Measurements from ENCODE around the gene DNAJB12. TPM values are rescaled to one million over a fixed set of nuclear protein-coding genes. Genes with fewer than 3 reads are reported as not detected.
"Not testable (repeated sequence)": the region's sequence is repeated elsewhere in the genome, so short reads cannot be mapped to it uniquely, and the experiment has no call there.

DNAJB12 gene
- total RNA-seq: 10 to 100 TPM; 31.8 to 34.5 TPM

DNA sequence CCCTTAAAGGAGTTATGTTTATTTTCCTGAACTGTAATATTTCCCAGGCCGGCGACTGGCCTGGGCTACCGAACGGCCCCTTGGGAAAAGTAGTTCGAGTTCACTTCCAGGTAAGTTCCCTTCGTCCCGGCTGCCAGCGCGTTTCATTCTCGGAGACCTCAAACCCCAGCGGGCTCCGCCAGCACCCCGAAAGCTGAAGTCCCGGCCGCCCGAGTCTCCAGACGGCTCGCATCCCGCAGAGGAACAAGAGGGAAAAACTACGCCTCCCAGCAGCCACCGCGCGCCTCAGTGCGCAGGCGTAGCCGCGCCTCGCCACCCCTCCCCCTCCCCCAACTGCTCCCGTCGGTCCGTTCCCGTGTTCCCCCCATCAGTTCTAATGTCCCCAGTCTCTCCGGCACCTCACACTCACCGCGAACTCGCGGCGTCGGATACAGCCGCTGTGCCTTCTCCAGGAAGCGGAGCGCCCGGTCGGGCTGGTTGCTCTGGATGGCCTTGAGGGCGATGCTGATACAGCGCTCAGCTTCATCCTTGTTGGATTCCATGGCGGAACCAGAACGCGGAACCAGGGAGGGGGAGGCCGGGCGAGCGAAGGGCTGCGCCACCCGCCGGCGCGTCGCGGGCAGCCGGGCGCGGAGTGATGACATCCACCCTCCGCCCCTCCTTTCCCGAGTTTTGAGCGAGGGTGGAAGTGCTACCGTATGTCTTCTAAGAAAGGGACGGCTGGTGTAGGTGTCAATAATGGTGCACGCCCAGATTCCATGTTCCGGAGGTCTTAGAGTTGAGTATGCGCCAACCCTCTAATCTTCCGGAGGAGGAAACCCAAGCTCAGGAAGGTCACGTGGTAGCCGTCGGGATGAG is at the start of gene DNAJB12:
TSS of gene DNAJB12 (minus strand) at position 564 of the 858 bp plus-strand sequence. CDS start at position 542, 22 bp downstream.
- no peaks in the 10 kb centered on the region for H3K9me3 Mint-ChIP-seq
- peak; percentile 90 for DNase-seq
- no peaks in the 10 kb centered on the region for H3K27me3 Mint-ChIP-seq
- CTCF ChIA-PET: interaction anchor here (0.7 to 5.0 kb wide), 7 partner anchors 10 to 480 kb away, joined by 3 to 28 read pairs (median 5); no protein-coding TSS in a partner anchor
- H3K27ac Mint-ChIP-seq: peak within 1 kb of the TSS; percentile 98
- H3K4me3 Mint-ChIP-seq: peak within 1 kb of the TSS; percentile 96
- H3K4me1 Mint-ChIP-seq: peaks cover 34% of the 10 kb centered on the region
- peaks cover 15% of the 10 kb centered on the region for H3K36me3 Mint-ChIP-seq (ENCODE audit: low read depth)
- POLR2A ChIA-PET: no interaction called here

DNA sequence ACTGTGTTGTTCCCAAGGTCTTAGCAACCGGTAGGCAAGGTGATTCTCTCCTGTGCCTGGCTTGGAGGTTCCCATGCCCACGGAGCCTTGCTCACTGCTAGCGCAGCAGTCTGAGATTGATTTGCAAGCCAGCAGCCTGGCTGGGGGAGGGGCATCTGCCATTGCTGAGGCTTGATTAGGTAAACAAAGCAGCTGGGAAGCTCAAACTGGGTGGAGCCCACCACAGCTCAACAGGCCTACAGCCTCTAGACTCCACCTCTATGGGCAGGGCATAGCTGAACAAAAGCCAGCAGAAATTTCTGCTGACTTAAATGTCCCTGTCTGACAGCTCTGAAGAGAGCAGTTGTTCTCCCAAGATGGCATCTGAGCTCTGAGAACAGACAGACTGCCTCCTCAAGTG is 40.9 kb upstream of the DNAJB12 start:
- H3K27ac Mint-ChIP-seq; H3K4me3 Mint-ChIP-seq; DNase-seq; H3K9me3 Mint-ChIP-seq; POLR2A ChIA-PET; H3K4me1 Mint-ChIP-seq; H3K36me3 Mint-ChIP-seq (ENCODE audit: low read depth); CTCF ChIA-PET; H3K27me3 Mint-ChIP-seq: not testable (repeated sequence)

DNA sequence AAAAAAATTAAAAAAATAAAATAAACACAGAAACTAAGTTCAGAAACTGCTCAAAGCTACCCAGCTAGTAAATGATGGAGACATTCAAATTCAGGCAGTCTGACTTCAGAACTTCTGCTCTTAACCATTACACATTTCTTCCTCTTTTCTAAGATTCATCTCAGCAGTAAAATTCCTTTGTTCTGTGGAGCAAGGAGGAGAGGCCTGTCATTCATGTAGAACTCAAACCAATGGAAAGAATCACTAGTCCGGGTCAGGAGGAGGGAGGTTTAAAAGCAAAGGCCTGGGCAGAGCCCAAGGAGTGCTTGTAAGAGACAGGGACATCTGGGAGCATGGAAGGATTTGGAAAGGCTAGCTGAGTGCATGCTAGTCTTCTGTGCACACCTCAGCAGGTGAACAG is 37.9 kb upstream of the DNAJB12 start:
- H3K27ac Mint-ChIP-seq: no peak overlapping the region
- H3K9me3 Mint-ChIP-seq: no peaks in the 10 kb centered on the region
- peaks cover 2% of the 10 kb centered on the region for H3K36me3 Mint-ChIP-seq (ENCODE audit: low read depth)
- ChIA-PET CTCF (no interaction called here), POLR2A (no interaction called here)
- H3K4me1 Mint-ChIP-seq: no peaks in the 10 kb centered on the region
- H3K4me3 Mint-ChIP-seq: no peak overlapping the region
- DNase-seq: no peak
- H3K27me3 Mint-ChIP-seq: no peaks in the 10 kb centered on the region

DNA sequence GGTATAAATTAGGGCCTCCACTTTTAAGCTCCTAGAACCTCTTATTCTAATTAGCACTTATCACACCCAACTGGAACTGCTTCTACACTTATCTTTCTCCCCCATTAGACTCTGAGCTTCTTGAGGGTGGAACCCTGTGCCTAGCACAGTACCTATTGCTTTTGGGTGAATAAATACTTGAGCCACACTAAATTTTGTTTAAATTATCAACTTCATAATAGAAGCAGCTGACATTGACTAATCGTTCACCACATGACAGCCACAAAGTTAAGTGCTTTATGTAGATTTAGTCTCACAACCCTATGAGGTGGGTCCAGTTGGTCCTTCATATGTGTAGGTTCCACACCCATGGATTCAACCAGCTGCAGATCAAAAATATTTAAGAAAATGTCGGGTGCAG is 36.0 kb upstream of the DNAJB12 start:
- no peak for DNase-seq
- H3K4me1 Mint-ChIP-seq: no peaks in the 10 kb centered on the region
- ChIA-PET POLR2A (no interaction called here), CTCF (no interaction called here)
- H3K36me3 Mint-ChIP-seq (ENCODE audit: low read depth): no peaks in the 10 kb centered on the region
- no peak overlapping the region for H3K4me3 Mint-ChIP-seq
- no peaks in the 10 kb centered on the region for H3K9me3 Mint-ChIP-seq
- no peaks in the 10 kb centered on the region for H3K27me3 Mint-ChIP-seq
- no peak overlapping the region for H3K27ac Mint-ChIP-seq

DNA sequence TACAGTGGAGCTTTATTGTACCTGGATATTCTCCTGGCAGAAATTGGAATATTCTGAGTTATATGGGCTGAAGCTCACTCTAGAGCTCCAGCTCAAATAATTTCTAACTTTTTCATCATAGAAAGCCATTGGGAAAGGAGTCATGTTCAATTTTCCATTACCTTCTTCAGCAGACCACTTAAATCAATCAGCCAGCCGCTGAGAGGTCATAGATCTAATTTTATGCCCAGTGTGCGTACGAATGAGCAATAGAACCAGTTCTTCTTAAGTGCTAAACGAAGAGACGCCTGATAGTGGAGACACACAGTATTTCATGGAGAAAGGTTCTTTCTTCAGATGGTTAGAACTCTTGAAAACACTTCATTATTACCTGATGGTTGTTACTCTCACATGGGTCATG is 35.0 kb upstream of the DNAJB12 start:
- no peak overlapping the region for H3K4me3 Mint-ChIP-seq
- CTCF ChIA-PET: interaction anchor here (1.5 kb wide), 1 partner anchor 25 kb away, joined by 3 read pairs; no protein-coding TSS in a partner anchor
- POLR2A ChIA-PET: no interaction called here
- no peaks in the 10 kb centered on the region for H3K36me3 Mint-ChIP-seq (ENCODE audit: low read depth)
- no peaks in the 10 kb centered on the region for H3K4me1 Mint-ChIP-seq
- H3K9me3 Mint-ChIP-seq: no peaks in the 10 kb centered on the region
- no peak for DNase-seq
- H3K27ac Mint-ChIP-seq: no peak overlapping the region
- H3K27me3 Mint-ChIP-seq: no peaks in the 10 kb centered on the region

DNA sequence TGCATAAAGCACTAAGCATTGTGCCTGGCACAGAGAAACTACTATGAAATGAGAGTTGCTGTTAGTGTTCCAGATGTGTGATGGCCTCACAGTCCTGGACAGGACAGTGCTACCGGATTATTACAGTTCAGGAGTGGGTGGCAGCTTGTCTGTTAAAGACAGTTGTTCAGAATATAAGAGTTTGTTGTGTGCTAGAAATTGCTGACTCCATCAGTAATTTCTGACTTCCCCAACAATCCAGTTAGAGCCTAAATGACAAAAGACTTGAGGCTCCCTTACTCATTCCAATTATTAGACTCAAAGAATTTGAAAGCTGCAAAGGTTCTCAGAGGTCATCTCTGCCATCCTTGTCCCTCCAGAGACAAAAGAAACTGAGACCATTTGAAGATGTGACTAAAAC is 34.3 kb upstream of the DNAJB12 start:
- H3K9me3 Mint-ChIP-seq: no peaks in the 10 kb centered on the region
- no peak overlapping the region for H3K4me3 Mint-ChIP-seq
- ChIA-PET CTCF (interaction anchor here (0.7 to 1.5 kb wide), 2 partner anchors 22 to 24 kb away, joined by 3 read pairs; no protein-coding TSS in a partner anchor), POLR2A (no interaction called here)
- no peak for DNase-seq
- no peaks in the 10 kb centered on the region for H3K4me1 Mint-ChIP-seq
- H3K27me3 Mint-ChIP-seq: no peaks in the 10 kb centered on the region
- H3K27ac Mint-ChIP-seq: no peak overlapping the region
- no peaks in the 10 kb centered on the region for H3K36me3 Mint-ChIP-seq (ENCODE audit: low read depth)

DNA sequence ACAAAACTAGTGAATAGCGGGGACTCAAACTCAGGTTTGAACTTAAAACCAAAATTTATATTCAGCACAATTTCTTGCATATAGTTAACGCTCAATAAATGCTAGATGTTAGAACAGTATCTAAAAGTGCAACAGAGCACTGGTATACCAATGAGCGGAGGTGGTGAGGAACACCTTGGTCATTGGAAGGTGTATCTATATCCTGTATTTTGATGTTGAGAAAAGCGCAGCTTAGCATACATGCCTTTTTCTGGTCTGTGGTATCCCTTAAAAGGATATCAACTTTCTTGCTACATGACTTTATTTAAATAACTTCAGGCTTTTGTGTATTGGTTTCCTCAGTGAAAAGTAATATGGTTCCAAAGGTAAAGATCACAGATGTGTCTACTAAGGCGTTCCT is 33.3 kb upstream of the DNAJB12 start:
- Mint-ChIP-seq H3K27ac (no peak overlapping the region), H3K36me3 (ENCODE audit: low read depth) (no peaks in the 10 kb centered on the region), H3K4me1 (no peaks in the 10 kb centered on the region), H3K9me3 (no peaks in the 10 kb centered on the region), H3K4me3 (no peak overlapping the region), H3K27me3 (no peaks in the 10 kb centered on the region)
- ChIA-PET CTCF (interaction anchor here (1.5 kb wide), 1 partner anchor 23 kb away, joined by 3 read pairs; no protein-coding TSS in a partner anchor), POLR2A (no interaction called here)
- DNase-seq: no peak

DNA sequence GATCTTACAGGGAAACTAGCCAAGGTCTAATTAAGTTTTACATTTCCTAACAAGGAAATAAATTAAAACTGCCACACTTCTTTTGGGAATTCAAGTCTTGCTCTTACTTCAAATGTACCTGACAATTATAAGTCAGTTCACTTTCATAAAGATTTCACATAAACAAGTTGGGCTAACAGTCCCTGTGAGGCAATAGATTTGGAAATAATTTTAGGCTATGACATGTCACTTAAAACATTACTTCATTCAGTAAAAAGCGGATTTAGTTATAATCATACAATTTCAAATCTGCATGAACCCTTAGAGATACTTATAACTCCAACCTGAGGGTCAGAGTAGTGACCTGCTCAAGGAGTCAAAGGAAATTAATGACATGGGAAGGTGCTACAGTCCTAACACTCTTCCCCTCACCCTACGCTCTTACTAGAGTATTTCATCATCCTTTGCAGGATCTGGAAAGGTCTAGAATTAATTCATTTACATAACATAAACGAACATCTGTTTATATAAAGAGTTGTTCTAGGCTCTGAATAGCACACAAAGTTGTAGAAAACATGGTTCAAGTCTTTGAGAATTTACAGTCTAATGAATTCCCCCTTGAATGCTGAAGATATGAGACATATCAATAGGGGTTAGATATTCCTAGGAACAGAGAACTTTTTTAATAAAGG is 32.3 kb upstream of the DNAJB12 start:
- Mint-ChIP-seq H3K9me3 (no peaks in the 10 kb centered on the region), H3K36me3 (ENCODE audit: low read depth) (no peaks in the 10 kb centered on the region), H3K27ac (no peak overlapping the region), H3K4me3 (no peak overlapping the region), H3K27me3 (no peaks in the 10 kb centered on the region), H3K4me1 (no peaks in the 10 kb centered on the region)
- ChIA-PET CTCF (interaction anchor here (0.5 to 0.7 kb wide), 2 partner anchors 27 to 42 kb away, joined by 3 read pairs; no protein-coding TSS in a partner anchor), POLR2A (no interaction called here)
- no peak for DNase-seq

DNA sequence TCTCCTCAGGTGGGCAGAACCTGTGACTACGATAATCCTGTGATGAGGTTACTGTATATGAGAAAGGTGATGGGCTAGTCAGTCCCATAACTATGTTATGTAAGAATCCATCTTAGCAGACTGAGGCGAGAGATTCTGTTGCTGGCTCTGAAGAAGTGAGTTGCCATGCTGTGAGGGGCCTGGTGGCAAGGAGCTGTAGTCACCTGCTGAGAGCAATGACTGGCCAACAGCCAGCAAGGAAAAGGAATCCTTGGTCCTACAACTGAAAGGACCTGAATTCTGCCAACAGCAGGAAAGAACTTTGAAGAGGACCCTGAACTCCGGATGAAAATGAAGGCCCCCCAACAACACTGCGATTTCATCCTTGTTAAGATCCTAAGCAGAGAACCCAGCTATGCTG is 31.0 kb upstream of the DNAJB12 start:
- H3K4me3 Mint-ChIP-seq: no peak overlapping the region
- H3K9me3 Mint-ChIP-seq: no peaks in the 10 kb centered on the region
- H3K36me3 Mint-ChIP-seq (ENCODE audit: low read depth): no peaks in the 10 kb centered on the region
- POLR2A ChIA-PET: no interaction called here
- H3K27ac Mint-ChIP-seq: no peak overlapping the region
- CTCF ChIA-PET: interaction anchor here (0.6 kb wide), 2 partner anchors 42 to 489 kb away, joined by 3 to 4 read pairs; no protein-coding TSS in a partner anchor
- no peaks in the 10 kb centered on the region for H3K27me3 Mint-ChIP-seq
- no peak for DNase-seq
- no peaks in the 10 kb centered on the region for H3K4me1 Mint-ChIP-seq

DNA sequence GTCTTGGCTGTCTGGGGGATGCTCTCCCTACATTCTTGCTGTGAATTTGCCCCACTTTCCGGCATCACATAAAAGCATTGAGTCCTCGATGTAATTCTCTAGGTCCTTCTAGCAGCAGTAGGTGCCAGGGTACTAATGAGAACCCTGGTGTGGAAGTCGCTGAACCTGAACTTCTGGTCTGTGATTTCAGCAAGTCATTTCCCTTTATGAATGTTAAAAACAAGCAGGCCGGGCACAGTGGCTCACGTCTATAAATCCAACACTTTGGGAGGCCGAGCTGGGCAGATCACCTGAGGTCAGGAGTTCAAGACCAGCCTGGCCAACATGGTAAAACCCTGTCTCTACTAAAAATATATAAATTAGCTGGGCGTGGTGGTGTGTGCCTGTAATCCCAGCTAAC is 30.3 kb upstream of the DNAJB12 start:
- POLR2A ChIA-PET; DNase-seq; H3K27ac Mint-ChIP-seq; CTCF ChIA-PET; H3K36me3 Mint-ChIP-seq (ENCODE audit: low read depth); H3K4me3 Mint-ChIP-seq; H3K4me1 Mint-ChIP-seq; H3K27me3 Mint-ChIP-seq; H3K9me3 Mint-ChIP-seq: not testable (repeated sequence)

DNA sequence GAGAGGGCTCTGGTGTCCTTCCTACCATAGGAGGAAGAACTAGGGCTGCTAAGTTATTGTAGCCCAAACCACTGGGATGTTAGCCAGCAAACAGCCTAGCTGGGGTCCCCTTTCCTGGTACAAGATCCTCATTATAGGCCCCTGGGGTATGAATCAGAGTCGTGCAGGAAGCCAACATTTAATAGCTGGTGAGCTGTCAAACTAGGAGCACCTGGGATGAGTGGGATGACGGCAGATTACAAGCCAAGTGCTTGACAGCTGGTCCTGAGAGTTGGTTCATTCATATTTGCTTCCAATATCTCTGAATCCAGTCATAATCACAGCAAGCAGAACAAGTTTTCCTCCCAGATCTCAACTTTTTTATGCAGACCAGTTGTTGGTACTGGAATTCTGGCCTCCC is 25.1 kb upstream of the DNAJB12 start:
- Mint-ChIP-seq H3K27ac (peak overlapping the region; percentile 36), H3K4me3 (no peak overlapping the region), H3K9me3 (no peaks in the 10 kb centered on the region), H3K36me3 (ENCODE audit: low read depth) (no peaks in the 10 kb centered on the region), H3K4me1 (peaks cover 12% of the 10 kb centered on the region), H3K27me3 (no peaks in the 10 kb centered on the region)
- no peak for DNase-seq
- CTCF ChIA-PET: interaction anchor here (2.0 kb wide), 1 partner anchor 15 kb away, joined by 10 read pairs; no protein-coding TSS in a partner anchor
- POLR2A ChIA-PET: no interaction called here

DNA sequence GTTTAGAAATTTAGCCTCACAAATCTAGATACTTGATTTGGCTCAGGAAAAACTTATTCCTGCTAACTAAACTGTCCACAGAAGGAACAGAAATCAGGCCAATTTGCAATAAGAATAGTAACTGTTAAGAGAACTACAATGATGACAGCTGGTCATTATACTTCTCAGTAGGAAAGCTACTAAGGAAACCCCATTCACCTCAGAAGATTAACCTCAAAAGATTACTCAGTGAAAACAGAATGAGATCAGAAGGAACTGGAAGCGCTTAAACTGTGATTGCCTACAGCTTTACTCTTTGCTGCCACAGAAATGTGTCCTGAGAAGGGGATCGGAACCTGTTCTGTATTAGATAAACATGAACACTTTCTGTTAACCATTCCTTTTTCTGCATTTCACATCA is 24.3 kb upstream of the DNAJB12 start:
- DNase-seq: no peak
- H3K27ac Mint-ChIP-seq: no peak overlapping the region
- no peaks in the 10 kb centered on the region for H3K27me3 Mint-ChIP-seq
- peaks cover 12% of the 10 kb centered on the region for H3K4me1 Mint-ChIP-seq
- ChIA-PET POLR2A (no interaction called here), CTCF (interaction anchor here (2.0 kb wide), 1 partner anchor 14 kb away, joined by 10 read pairs; no protein-coding TSS in a partner anchor)
- no peaks in the 10 kb centered on the region for H3K9me3 Mint-ChIP-seq
- H3K4me3 Mint-ChIP-seq: no peak overlapping the region
- no peaks in the 10 kb centered on the region for H3K36me3 Mint-ChIP-seq (ENCODE audit: low read depth)

DNA sequence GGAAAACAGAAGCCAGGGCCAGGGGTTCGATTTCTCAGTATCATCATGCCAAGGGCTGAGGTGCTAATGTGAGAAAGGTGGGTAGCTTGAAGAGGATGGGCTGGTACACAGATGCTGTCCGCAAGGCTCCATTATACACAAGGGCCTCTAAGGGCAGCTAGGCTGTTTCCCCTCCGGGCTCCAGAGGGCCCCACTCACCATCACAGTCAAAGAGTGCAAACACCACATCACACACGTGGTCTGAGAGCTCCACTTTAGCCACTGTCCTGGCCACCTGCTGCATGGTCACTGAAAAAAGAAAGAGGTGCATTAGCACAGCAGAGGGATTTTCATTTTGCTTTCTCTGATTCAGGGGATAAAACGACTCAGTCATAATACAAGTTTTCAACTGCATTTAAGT is 20.9 kb upstream of the DNAJB12 start:
- ChIA-PET POLR2A (no interaction called here), CTCF (interaction anchor here (0.6 kb wide), 1 partner anchor 416 kb away, joined by 3 read pairs; no protein-coding TSS in a partner anchor)
- Mint-ChIP-seq H3K36me3 (ENCODE audit: low read depth) (peaks cover under 1% of the 10 kb centered on the region), H3K27me3 (no peaks in the 10 kb centered on the region), H3K9me3 (no peaks in the 10 kb centered on the region), H3K4me1 (peaks cover 14% of the 10 kb centered on the region), H3K4me3 (no peak overlapping the region), H3K27ac (no peak overlapping the region)
- no peak for DNase-seq
